HEK293 (cell line): Measurements from ENCODE around the gene BTBD19.

Experiments
- GLIS1 ChIP-seq: fragments of 450-650 bp; formaldehyde crosslinking; IDR thresholded peaks from 2 replicates; pipeline ENCODE4 v1.5.1; 2016; ENCODE audit warnings: missing biosample characterization, missing genetic modification characterization
- HOXA7 ChIP-seq: sonication (generic); formaldehyde crosslinking; IDR thresholded peaks from 2 replicates; pipeline ENCODE4 v1.8.1; 2022; ENCODE audit warnings: missing genetic modification reagents, borderline replicate concordance
- HOXC10 ChIP-seq: sonication (generic); formaldehyde crosslinking; IDR thresholded peaks from 2 replicates; pipeline ENCODE4 v1.8.1; 2023; ENCODE audit warnings: mild to moderate bottlenecking, missing genetic modification reagents
- KLF8 ChIP-seq: fragments of 450-650 bp; formaldehyde crosslinking; IDR thresholded peaks from 2 replicates; pipeline ENCODE4 v1.5.1; 2016; ENCODE audit warnings: missing biosample characterization, missing genetic modification characterization
- SP7 ChIP-seq: fragments of 450-650 bp; formaldehyde crosslinking; IDR thresholded peaks from 2 replicates; pipeline ENCODE4 v1.5.1; 2016; ENCODE audit warnings: missing biosample characterization, missing genetic modification characterization
- TRIM28 ChIP-seq: IDR thresholded peaks from 2 replicates; pipeline ENCODE4 v1.6.1; 2011; ENCODE audit warnings: low read length, control low read depth, borderline replicate concordance
- ZBTB21 ChIP-seq: fragments of 450-650 bp; formaldehyde crosslinking; IDR thresholded peaks from 2 replicates; pipeline ENCODE4 v1.5.1; 2017; ENCODE audit warnings: missing biosample characterization, missing genetic modification characterization
- ZFP69B ChIP-seq: fragments of 450-650 bp; formaldehyde crosslinking; IDR thresholded peaks from 2 replicates; pipeline ENCODE4 v1.5.1; 2016; ENCODE audit warnings: missing biosample characterization, missing genetic modification characterization
- ZIC2 ChIP-seq: fragments of 450-650 bp; formaldehyde crosslinking; IDR thresholded peaks from 2 replicates; pipeline ENCODE4 v1.5.1; 2016; ENCODE audit warnings: missing biosample characterization, missing genetic modification characterization
- ZNF133 ChIP-seq: fragments of 450-650 bp; formaldehyde crosslinking; IDR thresholded peaks from 2 replicates; pipeline ENCODE4 v1.5.1; 2016; ENCODE audit warnings: missing biosample characterization, missing genetic modification characterization
- ZNF146 ChIP-seq: fragments of 450-650 bp; formaldehyde crosslinking; IDR thresholded peaks from 2 replicates; pipeline ENCODE4 v1.5.1; 2016; ENCODE audit warnings: missing biosample characterization, missing genetic modification characterization
- ZNF2 ChIP-seq: fragments of 450-650 bp; formaldehyde crosslinking; IDR thresholded peaks from 2 replicates; pipeline ENCODE4 v1.5.1; 2016; ENCODE audit warnings: missing biosample characterization, missing genetic modification characterization
- ZNF202 ChIP-seq: fragments of 450-650 bp; formaldehyde crosslinking; IDR thresholded peaks from 2 replicates; pipeline ENCODE4 v1.5.1; 2016; ENCODE audit warnings: missing biosample characterization, missing genetic modification characterization, borderline replicate concordance
- ZNF211 ChIP-seq: fragments of 450-650 bp; formaldehyde crosslinking; IDR thresholded peaks from 2 replicates; pipeline ENCODE4 v1.5.1; 2016; ENCODE audit warnings: low read depth, missing biosample characterization, missing genetic modification characterization
- ZNF214 ChIP-seq: fragments of 450-650 bp; formaldehyde crosslinking; IDR thresholded peaks from 2 replicates; pipeline ENCODE4 v1.5.1; 2017; ENCODE audit warnings: missing biosample characterization, mild to moderate bottlenecking, missing genetic modification characterization, borderline replicate concordance
- ZNF266 ChIP-seq: fragments of 450-650 bp; formaldehyde crosslinking; IDR thresholded peaks from 2 replicates; pipeline ENCODE4 v1.5.1; 2016; ENCODE audit warnings: missing biosample characterization, missing genetic modification characterization, low read depth
- ZNF302 ChIP-seq: fragments of 450-650 bp; formaldehyde crosslinking; IDR thresholded peaks from 2 replicates; pipeline ENCODE4 v1.5.1; 2016; ENCODE audit warnings: missing biosample characterization, missing genetic modification characterization, low read depth
- ZNF335 ChIP-seq: fragments of 450-650 bp; formaldehyde crosslinking; conservative IDR thresholded peaks from 2 replicates; pipeline ENCODE4 v1.5.1; 2016; ENCODE audit warnings: missing biosample characterization, missing genetic modification characterization
- ZNF37A ChIP-seq: fragments of 450-650 bp; IDR thresholded peaks from 2 replicates; pipeline ENCODE4 v1.5.1; 2018; ENCODE audit warnings: missing biosample characterization, missing genetic modification characterization
- ZNF433 ChIP-seq: fragments of 450-650 bp; formaldehyde crosslinking; IDR thresholded peaks from 2 replicates; pipeline ENCODE4 v1.5.1; 2016; ENCODE audit warnings: missing biosample characterization, missing genetic modification characterization, low read depth
- ZNF473 ChIP-seq: fragments of 450-650 bp; formaldehyde crosslinking; IDR thresholded peaks from 2 replicates; pipeline ENCODE4 v1.5.1; 2017; ENCODE audit warnings: missing biosample characterization, missing genetic modification characterization
- ZNF501 ChIP-seq: fragments of 450-650 bp; formaldehyde crosslinking; IDR thresholded peaks from 2 replicates; pipeline ENCODE4 v1.5.1; 2016; ENCODE audit warnings: missing biosample characterization, missing genetic modification characterization
- ZNF555 ChIP-seq: fragments of 450-650 bp; formaldehyde crosslinking; conservative IDR thresholded peaks from 2 replicates; pipeline ENCODE4 v1.5.1; 2017; ENCODE audit warnings: missing biosample characterization, mild to moderate bottlenecking, missing genetic modification characterization, inconsistent platforms
- ZNF596 ChIP-seq: fragments of 450-650 bp; IDR thresholded peaks from 2 replicates; pipeline ENCODE4 v1.5.0; 2018; ENCODE audit warnings: missing biosample characterization, mild to moderate bottlenecking, missing genetic modification characterization, moderate library complexity
- ZNF600 ChIP-seq: fragments of 450-650 bp; formaldehyde crosslinking; IDR thresholded peaks from 2 replicates; pipeline ENCODE4 v1.5.1; 2016; ENCODE audit warnings: missing biosample characterization, missing genetic modification characterization
- ZNF664 ChIP-seq: fragments of 450-650 bp; formaldehyde crosslinking; IDR thresholded peaks from 2 replicates; pipeline ENCODE4 v1.5.1; 2016; ENCODE audit warnings: missing biosample characterization, missing genetic modification characterization
- ZNF777 ChIP-seq: fragments of 450-650 bp; formaldehyde crosslinking; IDR thresholded peaks from 2 replicates; pipeline ENCODE4 v1.5.1; 2017; ENCODE audit warnings: missing biosample characterization, missing genetic modification characterization, borderline replicate concordance
- ZNF830 ChIP-seq: fragments of 450-650 bp; IDR thresholded peaks from 2 replicates; pipeline ENCODE4 v1.5.0; 2018; ENCODE audit warnings: missing biosample characterization, missing genetic modification characterization, low read depth, mild to moderate bottlenecking, moderate library complexity
- TF ChIP-seq, protein P1 (sequence below): fragments of 450-650 bp; formaldehyde crosslinking; IDR thresholded peaks from 2 replicates; pipeline ENCODE4 v1.5.1; 2016; ENCODE audit warnings: missing biosample characterization, missing genetic modification characterization
- TF ChIP-seq, protein P2 (sequence below): fragments of 450-650 bp; formaldehyde crosslinking; conservative IDR thresholded peaks from 2 replicates; pipeline ENCODE4 v1.5.1; 2016; ENCODE audit warnings: low read depth, missing biosample characterization, missing genetic modification characterization
- TF ChIP-seq, protein P3 (sequence below): fragments of 450-650 bp; formaldehyde crosslinking; IDR thresholded peaks from 2 replicates; pipeline ENCODE4 v1.5.1; 2017; ENCODE audit warnings: missing biosample characterization, missing genetic modification characterization
- TF ChIP-seq, protein P4 (sequence below): fragments of 450-650 bp; formaldehyde crosslinking; IDR thresholded peaks from 2 replicates; pipeline ENCODE4 v1.5.0; 2017; ENCODE audit warnings: missing biosample characterization, missing genetic modification characterization, borderline replicate concordance

Gene BTBD19

DNA sequence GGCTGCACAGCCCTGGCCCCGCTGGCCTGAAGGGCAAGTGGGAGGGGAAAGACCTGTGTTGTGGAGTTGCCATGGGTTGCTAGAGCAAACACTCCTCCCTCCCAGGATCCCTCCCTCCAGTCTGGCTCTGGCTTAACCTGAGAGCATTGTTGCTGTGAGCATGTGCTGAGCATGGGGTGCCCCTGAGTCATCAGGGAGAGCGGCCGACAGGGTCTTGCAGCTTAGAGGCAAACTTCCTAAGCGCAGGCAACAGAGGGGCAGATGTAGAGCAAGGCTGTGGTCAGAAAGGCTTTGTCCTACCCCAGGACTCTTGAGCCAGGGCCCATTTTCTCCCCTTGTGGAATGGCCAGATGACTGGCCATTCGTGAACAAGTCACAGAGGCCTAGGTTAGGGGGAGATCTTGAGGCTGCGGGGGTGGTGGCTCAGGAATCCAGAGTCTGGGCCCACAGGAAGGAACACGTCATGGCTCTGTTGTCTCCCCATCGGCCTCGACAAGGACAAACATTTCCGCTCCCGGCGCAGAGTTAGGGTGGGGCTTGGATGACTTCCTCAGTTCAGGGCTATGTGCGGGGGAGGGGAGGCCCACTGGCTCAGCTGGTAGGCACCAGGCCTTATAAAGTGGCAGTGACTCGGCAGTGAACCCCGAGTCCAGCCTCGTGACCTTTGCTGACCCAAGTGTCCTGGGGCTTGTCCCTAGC, 810 bp upstream of the BTBD19 start (continued):
- TF ChIP-seq ZNF146 (tag by site-specific recombination) (no peak), ZNF202 (tag by site-specific recombination) (no peak), ZBTB21 (tag by site-specific recombination) (peak; percentile 54; the same call in 1 of the 2 replicates), ZNF433 (no peak), ZNF600 (tag by site-specific recombination) (peak; percentile 99), ZNF2 (tag by site-specific recombination) (0 out of 2 replicates have a peak, but pooled peaks have one; percentile 38), ZNF596 (tag by site-specific recombination) (no peak), ZNF501 (tag by site-specific recombination) (no peak), ZNF133 (tag by site-specific recombination) (no peak), ZNF664 (no peak), ZFP69B (tag by site-specific recombination) (peak; percentile 99), ZNF302 (tag by site-specific recombination) (no peak), HOXC10 (CRISPR knock-in tag) (no peak), GLIS1 (tag by site-specific recombination) (peak; percentile 77), ZNF830 (tag by site-specific recombination) (no peak), TRIM28 (peak; percentile 91; the same call in 1 of the 2 replicates), ZNF335 (tag by site-specific recombination) (peak; percentile 58), ZNF214 (no peak), ZIC2 (tag by site-specific recombination) (peak; percentile 41; the same call in 1 of the 2 replicates), ZNF777 (no peak), SP7 (tag by site-specific recombination) (peak; percentile 71), KLF8 (peak; percentile 46; the same call in 1 of the 2 replicates), ZNF555 (tag by site-specific recombination) (no peak), ZNF266 (tag by site-specific recombination) (no peak), ZNF211 (no peak), ZNF473 (tag by site-specific recombination) (no peak), HOXA7 (no peak), ZNF37A (tag by site-specific recombination) (no peak)
- TF ChIP-seq, protein P1, sequence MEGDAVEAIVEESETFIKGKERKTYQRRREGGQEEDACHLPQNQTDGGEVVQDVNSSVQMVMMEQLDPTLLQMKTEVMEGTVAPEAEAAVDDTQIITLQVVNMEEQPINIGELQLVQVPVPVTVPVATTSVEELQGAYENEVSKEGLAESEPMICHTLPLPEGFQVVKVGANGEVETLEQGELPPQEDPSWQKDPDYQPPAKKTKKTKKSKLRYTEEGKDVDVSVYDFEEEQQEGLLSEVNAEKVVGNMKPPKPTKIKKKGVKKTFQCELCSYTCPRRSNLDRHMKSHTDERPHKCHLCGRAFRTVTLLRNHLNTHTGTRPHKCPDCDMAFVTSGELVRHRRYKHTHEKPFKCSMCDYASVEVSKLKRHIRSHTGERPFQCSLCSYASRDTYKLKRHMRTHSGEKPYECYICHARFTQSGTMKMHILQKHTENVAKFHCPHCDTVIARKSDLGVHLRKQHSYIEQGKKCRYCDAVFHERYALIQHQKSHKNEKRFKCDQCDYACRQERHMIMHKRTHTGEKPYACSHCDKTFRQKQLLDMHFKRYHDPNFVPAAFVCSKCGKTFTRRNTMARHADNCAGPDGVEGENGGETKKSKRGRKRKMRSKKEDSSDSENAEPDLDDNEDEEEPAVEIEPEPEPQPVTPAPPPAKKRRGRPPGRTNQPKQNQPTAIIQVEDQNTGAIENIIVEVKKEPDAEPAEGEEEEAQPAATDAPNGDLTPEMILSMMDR (tag by site-specific recombination) = no peak
- TF ChIP-seq, protein P2, sequence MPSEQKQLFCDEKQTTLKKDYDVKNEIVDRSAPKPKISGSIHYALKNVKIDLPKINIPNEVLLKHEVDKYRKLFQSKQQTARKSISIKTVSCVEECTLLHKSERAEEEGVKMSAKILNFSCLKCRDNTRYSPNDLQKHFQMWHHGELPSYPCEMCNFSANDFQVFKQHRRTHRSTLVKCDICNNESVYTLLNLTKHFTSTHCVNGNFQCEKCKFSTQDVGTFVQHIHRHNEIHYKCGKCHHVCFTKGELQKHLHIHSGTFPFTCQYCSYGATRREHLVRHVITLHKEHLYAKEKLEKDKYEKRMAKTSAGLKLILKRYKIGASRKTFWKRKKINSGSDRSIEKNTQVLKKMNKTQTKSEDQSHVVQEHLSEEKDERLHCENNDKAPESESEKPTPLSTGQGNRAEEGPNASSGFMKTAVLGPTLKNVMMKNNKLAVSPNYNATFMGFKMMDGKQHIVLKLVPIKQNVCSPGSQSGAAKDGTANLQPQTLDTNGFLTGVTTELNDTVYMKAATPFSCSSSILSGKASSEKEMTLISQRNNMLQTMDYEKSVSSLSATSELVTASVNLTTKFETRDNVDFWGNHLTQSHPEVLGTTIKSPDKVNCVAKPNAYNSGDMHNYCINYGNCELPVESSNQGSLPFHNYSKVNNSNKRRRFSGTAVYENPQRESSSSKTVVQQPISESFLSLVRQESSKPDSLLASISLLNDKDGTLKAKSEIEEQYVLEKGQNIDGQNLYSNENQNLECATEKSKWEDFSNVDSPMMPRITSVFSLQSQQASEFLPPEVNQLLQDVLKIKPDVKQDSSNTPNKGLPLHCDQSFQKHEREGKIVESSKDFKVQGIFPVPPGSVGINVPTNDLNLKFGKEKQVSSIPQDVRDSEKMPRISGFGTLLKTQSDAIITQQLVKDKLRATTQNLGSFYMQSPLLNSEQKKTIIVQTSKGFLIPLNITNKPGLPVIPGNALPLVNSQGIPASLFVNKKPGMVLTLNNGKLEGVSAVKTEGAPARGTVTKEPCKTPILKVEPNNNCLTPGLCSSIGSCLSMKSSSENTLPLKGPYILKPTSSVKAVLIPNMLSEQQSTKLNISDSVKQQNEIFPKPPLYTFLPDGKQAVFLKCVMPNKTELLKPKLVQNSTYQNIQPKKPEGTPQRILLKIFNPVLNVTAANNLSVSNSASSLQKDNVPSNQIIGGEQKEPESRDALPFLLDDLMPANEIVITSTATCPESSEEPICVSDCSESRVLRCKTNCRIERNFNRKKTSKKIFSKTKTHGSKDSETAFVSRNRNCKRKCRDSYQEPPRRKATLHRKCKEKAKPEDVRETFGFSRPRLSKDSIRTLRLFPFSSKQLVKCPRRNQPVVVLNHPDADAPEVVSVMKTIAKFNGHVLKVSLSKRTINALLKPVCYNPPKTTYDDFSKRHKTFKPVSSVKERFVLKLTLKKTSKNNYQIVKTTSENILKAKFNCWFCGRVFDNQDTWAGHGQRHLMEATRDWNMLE (tag by site-specific recombination) = peak; percentile 51
- TF ChIP-seq, protein P3, sequence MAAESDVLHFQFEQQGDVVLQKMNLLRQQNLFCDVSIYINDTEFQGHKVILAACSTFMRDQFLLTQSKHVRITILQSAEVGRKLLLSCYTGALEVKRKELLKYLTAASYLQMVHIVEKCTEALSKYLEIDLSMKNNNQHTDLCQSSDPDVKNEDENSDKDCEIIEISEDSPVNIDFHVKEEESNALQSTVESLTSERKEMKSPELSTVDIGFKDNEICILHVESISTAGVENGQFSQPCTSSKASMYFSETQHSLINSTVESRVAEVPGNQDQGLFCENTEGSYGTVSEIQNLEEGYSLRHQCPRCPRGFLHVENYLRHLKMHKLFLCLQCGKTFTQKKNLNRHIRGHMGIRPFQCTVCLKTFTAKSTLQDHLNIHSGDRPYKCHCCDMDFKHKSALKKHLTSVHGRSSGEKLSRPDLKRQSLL (tag by site-specific recombination) = no peak
- TF ChIP-seq, protein P4, sequence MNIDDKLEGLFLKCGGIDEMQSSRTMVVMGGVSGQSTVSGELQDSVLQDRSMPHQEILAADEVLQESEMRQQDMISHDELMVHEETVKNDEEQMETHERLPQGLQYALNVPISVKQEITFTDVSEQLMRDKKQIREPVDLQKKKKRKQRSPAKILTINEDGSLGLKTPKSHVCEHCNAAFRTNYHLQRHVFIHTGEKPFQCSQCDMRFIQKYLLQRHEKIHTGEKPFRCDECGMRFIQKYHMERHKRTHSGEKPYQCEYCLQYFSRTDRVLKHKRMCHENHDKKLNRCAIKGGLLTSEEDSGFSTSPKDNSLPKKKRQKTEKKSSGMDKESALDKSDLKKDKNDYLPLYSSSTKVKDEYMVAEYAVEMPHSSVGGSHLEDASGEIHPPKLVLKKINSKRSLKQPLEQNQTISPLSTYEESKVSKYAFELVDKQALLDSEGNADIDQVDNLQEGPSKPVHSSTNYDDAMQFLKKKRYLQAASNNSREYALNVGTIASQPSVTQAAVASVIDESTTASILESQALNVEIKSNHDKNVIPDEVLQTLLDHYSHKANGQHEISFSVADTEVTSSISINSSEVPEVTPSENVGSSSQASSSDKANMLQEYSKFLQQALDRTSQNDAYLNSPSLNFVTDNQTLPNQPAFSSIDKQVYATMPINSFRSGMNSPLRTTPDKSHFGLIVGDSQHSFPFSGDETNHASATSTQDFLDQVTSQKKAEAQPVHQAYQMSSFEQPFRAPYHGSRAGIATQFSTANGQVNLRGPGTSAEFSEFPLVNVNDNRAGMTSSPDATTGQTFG (tag by site-specific recombination) = no peak
